ENCODE measurements around the gene COQ8A.

- no peak for TF ChIP-seq CTCF (IDR thresholded peaks at IDR 0.05; ENCODE audit: borderline replicate concordance, extremely low read depth, low read length, poor library complexity, severe bottlenecking)
- TF ChIP-seq EZH2 (IDR thresholded peaks at IDR 0.05; ENCODE audit: borderline replicate concordance, low read depth, low read length, severe bottlenecking), result no peak
Observed at GRCh38 chr1:226948996-226949395, 8.9 kb downstream of the COQ8A start.

All from DND-41 (cell line).